Nephron (organoid): ENCODE measurements around the gene DDHD1.

ENCODE experiments used
- H3K27ac Mint-ChIP-seq, 3 experiments: 2 replicates each; pipeline ENCODE4 v1.8.0; 2020; ENCODE audit warnings: mixed read lengths in 3 of 3, mild to moderate bottlenecking in 2 of 3, moderate library complexity in 1 of 3
- H3K27me3 Mint-ChIP-seq: 2 replicates; pipeline ENCODE4 v1.8.0; 2021; ENCODE audit warnings: low read depth, mild to moderate bottlenecking, moderate library complexity, mixed read lengths
- H3K36me3 Mint-ChIP-seq: 2 replicates; pipeline ENCODE4 v1.8.0; 2020; ENCODE audit warnings: low read depth, mixed read lengths
- H3K4me1 Mint-ChIP-seq: 2 replicates; pipeline ENCODE4 v1.8.0; 2020; ENCODE audit warnings: mixed read lengths
- H3K4me3 Mint-ChIP-seq, 3 experiments: 2 replicates each; pipeline ENCODE4 v1.8.0; 2020; ENCODE audit warnings: mild to moderate bottlenecking in 3 of 3, mixed read lengths in 3 of 3, moderate library complexity in 2 of 3
- H3K9me3 Mint-ChIP-seq: 2 replicates; pipeline ENCODE4 v1.8.0; 2020; ENCODE audit warnings: mixed read lengths
- CTCF ChIP-seq, 3 experiments: fragments of 200-600 bp; sonication (generic); IDR thresholded peaks; one replicate each; pipeline ENCODE4 v1.5.0; 2021; ENCODE audit warnings: antibody characterized with exemption in 3 of 3; ENCODE audit not compliant: unreplicated experiment in 3 of 3

The DDHD1 gene

GRCh38 chr14:53020193-53020932, 132.8 kb downstream of the DDHD1 start:
- Mint-ChIP-seq H3K9me3 (peaks cover 3% of the 10 kb centered on the region), H3K27me3 (peaks cover 4% of the 10 kb centered on the region), H3K36me3 (no peaks in the 10 kb centered on the region), H3K4me1 (no peaks in the 10 kb centered on the region), H3K4me3 (no peak overlapping the region), H3K27ac (no peak overlapping the region)
- TF ChIP-seq CTCF (IDR thresholded peaks at IDR 0.05; ENCODE audit: unreplicated experiment in 3 of 3), result no peak

GRCh38 chr14:53019406-53019805, 133.7 kb downstream of the DDHD1 start:
- no peak overlapping the region for H3K4me3 Mint-ChIP-seq
- TF ChIP-seq CTCF (IDR thresholded peaks at IDR 0.05; ENCODE audit: unreplicated experiment in 3 of 3), result no peak
- H3K27me3 Mint-ChIP-seq, result peaks cover 4% of the 10 kb centered on the region
- no peaks in the 10 kb centered on the region for H3K4me1 Mint-ChIP-seq
- peaks cover 3% of the 10 kb centered on the region for H3K9me3 Mint-ChIP-seq
- H3K36me3 Mint-ChIP-seq, result no peaks in the 10 kb centered on the region
- no peak overlapping the region for H3K27ac Mint-ChIP-seq

GRCh38 chr14:53017837-53018236, 135.3 kb downstream of the DDHD1 start:
- TF ChIP-seq CTCF (IDR thresholded peaks at IDR 0.05; ENCODE audit: unreplicated experiment in 3 of 3), result no peak
- Mint-ChIP-seq H3K9me3 (peaks cover 3% of the 10 kb centered on the region), H3K36me3 (no peaks in the 10 kb centered on the region), H3K4me1 (peaks cover 4% of the 10 kb centered on the region), H3K27me3 (peaks cover 4% of the 10 kb centered on the region), H3K4me3 (no peak overlapping the region), H3K27ac (no peak overlapping the region)

- H3K9me3 Mint-ChIP-seq, result peaks cover 3% of the 10 kb centered on the region
- peaks cover 4% of the 10 kb centered on the region for H3K27me3 Mint-ChIP-seq
- no peak overlapping the region for H3K27ac Mint-ChIP-seq
- TF ChIP-seq CTCF (IDR thresholded peaks at IDR 0.05; ENCODE audit: unreplicated experiment in 3 of 3), result no peak
- H3K36me3 Mint-ChIP-seq, result no peaks in the 10 kb centered on the region
- no peak overlapping the region for H3K4me3 Mint-ChIP-seq
- peaks cover 7% of the 10 kb centered on the region for H3K4me1 Mint-ChIP-seq
Measured at GRCh38 chr14:53016919-53017318, 136.2 kb downstream of the DDHD1 start.

- peaks cover 3% of the 10 kb centered on the region for H3K9me3 Mint-ChIP-seq
- peaks cover 4% of the 10 kb centered on the region for H3K27me3 Mint-ChIP-seq
- H3K4me3 Mint-ChIP-seq, result no peak overlapping the region
- no peaks in the 10 kb centered on the region for H3K36me3 Mint-ChIP-seq
- H3K27ac Mint-ChIP-seq, result no peak overlapping the region
- peaks cover 12% of the 10 kb centered on the region for H3K4me1 Mint-ChIP-seq
- TF ChIP-seq CTCF (IDR thresholded peaks at IDR 0.05; ENCODE audit: unreplicated experiment in 3 of 3), result no peak
Measured at GRCh38 chr14:53016491-53016890, 136.6 kb downstream of the DDHD1 start.

GRCh38 chr14:53011053-53011462, 142.1 kb downstream of the DDHD1 start:
- H3K27me3 Mint-ChIP-seq, result peaks cover 5% of the 10 kb centered on the region
- H3K4me1 Mint-ChIP-seq, result peaks cover 46% of the 10 kb centered on the region
- no peak for TF ChIP-seq CTCF (IDR thresholded peaks at IDR 0.05; ENCODE audit: unreplicated experiment in 3 of 3)
- H3K27ac Mint-ChIP-seq, result peak overlapping the region; percentile 68 to 82 (median 77)
- peak overlapping the region in 2 of 3 experiments; percentile 15 to 26 for H3K4me3 Mint-ChIP-seq
- no peaks in the 10 kb centered on the region for H3K9me3 Mint-ChIP-seq
- H3K36me3 Mint-ChIP-seq, result no peaks in the 10 kb centered on the region
